ENCODE results near the gene HDAC10. TPM values are rescaled to one million over a fixed set of nuclear protein-coding genes. Genes with fewer than 3 reads are reported as not detected.

HDAC10 gene
- total and polyA plus RNA-seq, 10 of the 15 experiments (the other 5 are each of a cell fraction or from before 2014, with no cell fraction given): 0.26 to 48.6 (median 5.0) TPM

GRCh38 chr22:50250249-50250554, 863 bp downstream of the HDAC10 start:
- peaks cover 6 to 14% of the 10 kb centered on the region in 2 experiments; a peak in 3 of 4 replicates for H3K36me3 ChIP-seq (ENCODE audit: control insufficient read depth in 2 of 2, insufficient read depth in 2 of 2, low read length in 1 of 2)
- BruUV-seq (replicated peaks): no TSS peak
- DNase-seq (ENCODE audit: low read depth, low spot score) (no peak), ATAC-seq (no peak), FAIRE-seq (no peak)
- WGBS (ENCODE audit: insufficient coverage, insufficient replicate concordance, low lambda C conversion rate, missing lambda C conversion rate): 76% methylated on average over 11 of the region's 11 CpGs
- in situ Hi-C loops (cut with MboI): loop anchor here (10.0 kb wide), 2 partner anchors 245 to 365 kb away; no protein-coding TSS in a partner anchor
- H2AFZ ChIP-seq (ENCODE audit: control insufficient read depth, low read depth, low read length): no peak overlapping the region
- H4K20me1 ChIP-seq (ENCODE audit: control insufficient read depth, insufficient read depth): no peaks in the 10 kb centered on the region; the same call in 1 of the 2 replicates
- H3K4me3 ChIP-seq: peak overlapping the region; percentile 98
- SMC1A ChIA-PET (ENCODE audit: uncharacterized antibody, unreplicated experiment): interaction anchor here (1.4 to 1.9 kb wide), 3 partner anchors 8 to 275 kb away, joined by 5 to 6 read pairs (median 5); partner anchors contain the start of gene SCO2
- peaks cover 32% of the 10 kb centered on the region for H3K4me1 ChIP-seq (ENCODE audit: control insufficient read depth, insufficient read depth, low read length)
- CTCF ChIA-PET: interaction anchor here (1.2 to 3.0 kb wide), 7 partner anchors 8 to 248 kb away, joined by 3 to 20 read pairs (median 6); partner anchors contain the start of gene MAPK12
- H3K9me3 ChIP-seq (replicated peaks; ENCODE audit: control insufficient read depth, insufficient read depth, low read length): no peaks in the 10 kb centered on the region
- POLR2A ChIA-PET: interaction anchor here (0.6 to 2.7 kb wide), 3 partner anchors 8 to 291 kb away, joined by 3 to 15 read pairs (median 5); partner anchors contain the start of gene MAPK12
- H3K4me2 ChIP-seq (ENCODE audit: control insufficient read depth, insufficient read depth): peak overlapping the region; percentile 98
- TF ChIP-seq MTA3 (IDR thresholded peaks at IDR 0.05; ENCODE audit: borderline replicate concordance, low read length) (no peak), NKRF (conservative IDR thresholded peaks at IDR 0.05) (no peak), POLR2A (IDR thresholded peaks at IDR 0.05; ENCODE audit: low read depth, low read length) (peak; percentile 9; the same call in 1 of the 2 replicates)
- peak overlapping the region; percentile 78 for H3K27ac ChIP-seq (ENCODE audit: control insufficient read depth, insufficient read depth)
- RAD21 ChIA-PET (ENCODE audit: unreplicated experiment): interaction anchor here (3.3 kb wide), 1 partner anchor 91 kb away, joined by 26 read pairs; no protein-coding TSS in a partner anchor
- H3K79me2 ChIP-seq (ENCODE audit: control insufficient read depth, insufficient read depth, low read length): peaks cover 22% of the 10 kb centered on the region
- intact Hi-C loops (cut with micrococcal nuclease; ENCODE audit: unreplicated experiment): loop anchor here (5.0 kb wide), 2 partner anchors 247 to 442 kb away; no protein-coding TSS in a partner anchor
- H3K27me3 ChIP-seq (replicated peaks in 1 of 2; ENCODE audit: control insufficient read depth in 2 of 2, insufficient read depth in 2 of 2, low read length in 1 of 2): no peaks in the 10 kb centered on the region
- H3K9ac ChIP-seq (ENCODE audit: control insufficient read depth, insufficient read depth, low read length): peak overlapping the region; percentile 87

Data from GM12878 (cell line).